ENCODE measurements around the gene ZNF146. TPM values are rescaled to one million over a fixed set of nuclear protein-coding genes. Genes with fewer than 3 reads are reported as not detected.

Gene ZNF146
- polyA plus RNA-seq, 1 of the 3 experiments (the other 2 are of a cell fraction), result 25.4 TPM

DNA sequence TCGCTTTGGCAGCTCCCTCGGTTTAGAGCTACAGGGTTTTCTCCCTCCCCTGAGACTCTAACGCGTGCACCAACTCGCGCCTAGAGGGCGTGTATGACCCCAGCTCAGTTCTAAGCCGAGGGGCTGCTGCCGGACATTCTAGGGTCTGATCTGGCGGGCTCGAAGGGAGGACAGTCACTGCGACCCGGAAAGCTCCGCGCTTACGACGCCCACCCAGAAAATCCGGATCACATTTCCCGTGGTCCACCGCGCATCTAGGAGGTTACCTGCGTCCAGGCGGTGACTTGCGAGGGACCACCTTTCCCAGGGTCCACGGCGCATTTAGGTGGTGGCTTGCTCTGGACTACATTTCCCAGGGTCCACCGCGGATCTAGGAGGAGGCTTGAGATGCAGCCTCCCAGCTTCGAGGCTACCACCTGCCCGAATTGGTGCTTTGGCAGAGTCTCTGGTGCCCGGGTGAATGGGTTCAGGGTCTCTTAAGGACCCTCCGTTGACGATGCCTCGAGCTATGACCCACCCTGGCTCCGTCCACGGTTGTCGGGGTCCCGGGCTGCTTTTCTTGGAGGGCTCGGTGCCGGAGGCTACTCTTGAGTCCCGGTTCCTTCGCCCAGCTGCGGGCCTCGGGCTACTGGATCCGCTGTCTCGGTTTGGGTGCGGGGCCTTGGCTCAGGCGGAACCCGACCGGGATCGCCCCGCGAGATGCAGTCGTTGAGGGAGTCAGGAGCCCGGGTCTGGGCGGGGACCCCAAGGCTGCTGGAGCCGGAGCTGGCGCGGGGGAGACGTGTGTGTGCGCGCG, 30.5 kb downstream of the ZNF146 start:
- TF ChIP-seq MXI1 (IDR thresholded peaks at IDR 0.05; ENCODE audit: low read depth, low read length), result peak; percentile 57; the same call in 1 of the 2 replicates
- no peak for TF ChIP-seq USF1 (IDR thresholded peaks at IDR 0.05; ENCODE audit: borderline replicate concordance, low read depth)
- TF ChIP-seq RAD21 (IDR thresholded peaks at IDR 0.05; ENCODE audit: low read length), result 0 out of 2 replicates have a peak, but pooled peaks have one; percentile 5
- H4K20me1 ChIP-seq (ENCODE audit: insufficient read depth), result no peaks in the 10 kb centered on the region
- H3K4me3 ChIP-seq (ENCODE audit: low read depth in 2 of 2, low read length in 1 of 2), result peak overlapping the region; percentile 44 to 58
- CTCF ChIA-PET, result interaction anchor here (0.7 to 1.4 kb wide), 4 partner anchors 11 to 258 kb away, joined by 3 to 4 read pairs (median 3); partner anchors contain the start of gene ZNF146
- peak; percentile 87 for DNase-seq
- H3K4me1 ChIP-seq (ENCODE audit: control insufficient read depth in 1 of 2, insufficient read depth in 2 of 2, low read depth in 1 of 2, low read length in 1 of 2), result peaks cover 0 to 6% of the 10 kb centered on the region in 2 experiments; a peak in 1 of 4 replicates
- H3K9me3 ChIP-seq, result no peaks in the 10 kb centered on the region
- WGBS (ENCODE audit: low lambda C conversion rate), result 42% methylated on average over 32 of the region's 63 CpGs
- peak overlapping the region; percentile 77 for H3K4me2 ChIP-seq
- no peak overlapping the region for H3K27ac ChIP-seq (ENCODE audit: low read depth in 2 of 2, low read length in 1 of 2)
- peaks cover 16% of the 10 kb centered on the region for H3F3A ChIP-seq (replicated peaks; ENCODE audit: insufficient read depth)
- no peak overlapping the region for H3K9ac ChIP-seq
- POLR2A ChIA-PET, result interaction anchor here (0.9 to 1.8 kb wide), 3 partner anchors 12 to 328 kb away, joined by 3 to 4 read pairs (median 3); partner anchors contain the start of genes ZNF146, ZNF529 and ZNF565
- no peaks in the 10 kb centered on the region for H3K36me3 ChIP-seq (replicated peaks in 1 of 2; ENCODE audit: control insufficient read depth in 1 of 2, insufficient read depth in 2 of 2, low read length in 1 of 2)
- no peaks in the 10 kb centered on the region for H3K27me3 ChIP-seq (ENCODE audit: insufficient read depth)
- no peaks in the 10 kb centered on the region for H3K9me2 ChIP-seq
- H3K79me2 ChIP-seq (ENCODE audit: insufficient read depth), result no peaks in the 10 kb centered on the region
- peak overlapping the region; percentile 44; the same call in 1 of the 2 replicates for H2AFZ ChIP-seq (ENCODE audit: low read depth)

GRCh38 chr19:36246006-36246481, 31.1 kb downstream of the ZNF146 start:
- 39% methylated on average over 25 of the region's 29 CpGs for WGBS (ENCODE audit: low lambda C conversion rate)
- Histone ChIP-seq H3K4me3 (ENCODE audit: low read depth in 2 of 2, low read length in 1 of 2) (peak overlapping the region; percentile 44 to 58), H3K4me1 (ENCODE audit: control insufficient read depth in 1 of 2, insufficient read depth in 2 of 2, low read depth in 1 of 2, low read length in 1 of 2) (peaks cover 0 to 6% of the 10 kb centered on the region in 2 experiments; a peak in 1 of 4 replicates), H3K27me3 (ENCODE audit: insufficient read depth) (no peaks in the 10 kb centered on the region), H2AFZ (ENCODE audit: low read depth) (0 out of 2 replicates have a peak overlapping the region, but pooled peaks have one; percentile 44), H3K4me2 (peak overlapping the region; percentile 77), H4K20me1 (ENCODE audit: insufficient read depth) (no peaks in the 10 kb centered on the region), H3K9me2 (no peaks in the 10 kb centered on the region), H3K79me2 (ENCODE audit: insufficient read depth) (no peaks in the 10 kb centered on the region), H3K9ac (no peak overlapping the region), H3K36me3 (replicated peaks in 1 of 2; ENCODE audit: control insufficient read depth in 1 of 2, insufficient read depth in 2 of 2, low read length in 1 of 2) (no peaks in the 10 kb centered on the region), H3K9me3 (no peaks in the 10 kb centered on the region), H3F3A (replicated peaks; ENCODE audit: insufficient read depth) (peaks cover 14% of the 10 kb centered on the region), H3K27ac (ENCODE audit: low read depth in 2 of 2, low read length in 1 of 2) (no peak overlapping the region)
- peak; percentile 41 for DNase-seq
- ChIA-PET CTCF (interaction anchor here (1.2 to 1.4 kb wide), 2 partner anchors 10 to 29 kb away, joined by 3 to 4 read pairs; no protein-coding TSS in a partner anchor), POLR2A (interaction anchor here (1.2 to 1.8 kb wide), 2 partner anchors 11 to 31 kb away, joined by 3 to 4 read pairs; partner anchors contain the start of genes ZNF146 and ZNF565)
- TF ChIP-seq MXI1 (IDR thresholded peaks at IDR 0.05; ENCODE audit: low read depth, low read length), result peak; percentile 87
- no peak for TF ChIP-seq NRF1 (IDR thresholded peaks at IDR 0.05; ENCODE audit: low read depth, low read length)

DNA sequence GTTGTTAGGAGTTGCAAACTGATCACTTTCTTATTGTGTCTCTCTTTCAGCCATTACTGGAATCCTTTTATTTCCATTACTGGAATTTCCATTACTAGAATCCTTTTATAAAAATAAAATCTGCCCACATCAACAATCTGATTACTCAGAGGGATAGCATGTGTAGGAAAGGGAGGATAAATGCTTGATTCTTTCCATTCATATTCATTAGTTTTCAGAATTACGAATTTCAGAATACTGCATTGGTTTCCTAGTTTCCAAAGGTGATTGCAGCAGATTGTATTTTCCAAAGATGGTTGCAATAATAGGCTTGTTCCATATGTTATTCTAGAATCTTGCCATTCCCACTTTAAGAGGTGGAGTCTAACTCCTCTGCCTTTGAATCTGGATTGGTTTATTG, 37.1 kb downstream of the ZNF146 start:
- no peaks in the 10 kb centered on the region for H3K79me2 ChIP-seq (ENCODE audit: insufficient read depth)
- 2% methylated on average over 1 of the region's 1 CpG for WGBS (ENCODE audit: low lambda C conversion rate)
- H3K9ac ChIP-seq, result no peak overlapping the region
- H3K27me3 ChIP-seq (ENCODE audit: insufficient read depth), result no peaks in the 10 kb centered on the region
- no peaks in the 10 kb centered on the region for H4K20me1 ChIP-seq (ENCODE audit: insufficient read depth)
- no peak overlapping the region for H3K4me3 ChIP-seq (ENCODE audit: low read depth in 2 of 2, low read length in 1 of 2)
- CTCF ChIA-PET, result no interaction called here
- H3F3A ChIP-seq (replicated peaks; ENCODE audit: insufficient read depth), result no peaks in the 10 kb centered on the region
- DNase-seq, result no peak
- no peak overlapping the region for H3K27ac ChIP-seq (ENCODE audit: low read depth in 2 of 2, low read length in 1 of 2)
- no peaks in the 10 kb centered on the region for H3K36me3 ChIP-seq (replicated peaks in 1 of 2; ENCODE audit: control insufficient read depth in 1 of 2, insufficient read depth in 2 of 2, low read length in 1 of 2)
- H3K4me1 ChIP-seq (ENCODE audit: control insufficient read depth in 1 of 2, insufficient read depth in 2 of 2, low read depth in 1 of 2, low read length in 1 of 2), result no peaks in the 10 kb centered on the region; a peak in 1 of 4 replicates
- no peaks in the 10 kb centered on the region for H3K9me2 ChIP-seq
- no peak overlapping the region for H3K4me2 ChIP-seq
- H2AFZ ChIP-seq (ENCODE audit: low read depth), result no peak overlapping the region
- POLR2A ChIA-PET, result no interaction called here
- TF ChIP-seq GABPA (IDR thresholded peaks at IDR 0.05; ENCODE audit: low read depth), result no peak
- TF ChIP-seq YY1 (IDR thresholded peaks at IDR 0.05; ENCODE audit: low read depth), result no peak
- no peaks in the 10 kb centered on the region for H3K9me3 ChIP-seq

Measured in SK-N-SH (cell line).